MCF 10A (cell line): ENCODE data around the gene PFKFB4. TPM values are rescaled to one million over a fixed set of nuclear protein-coding genes. Genes with fewer than 3 reads are reported as not detected.
A peak's percentile ranks its signal among the peaks of the same experiment; 100 is the strongest.

ENCODE experiments used
- BruUV-seq: library from RNA; stranded (reverse); fragments of 400-500 nt; replicated peaks from 2 replicates; lab custom pipeline; 2021; lab: Mats Ljungman, UMichigan
- CTCF ChIA-PET: fragments of 300-600 bp; sonication (Branson Sonifier 250); formaldehyde crosslinking; extraction: SDS; loops from one replicate; lab custom pipeline; 2021; ENCODE audit warnings: antibody characterized with exemption, inconsistent platforms; lab: Yijun Ruan, JAX
- POLR2A ChIA-PET: fragments of 300-600, 350-650 bp; sonication (Branson Sonifier 250); formaldehyde crosslinking; extraction: SDS; loops from one replicate; lab custom pipeline; 2020; ENCODE audit warnings: antibody characterized with exemption, inconsistent platforms; lab: Yijun Ruan, JAX
- DNase-seq: peaks from one replicate; pipeline ENCODE4 v3.0.0-alpha.2; 2018; ENCODE audit not compliant: unreplicated experiment
- H3K27ac Mint-ChIP-seq: one replicate; pipeline ENCODE4 v1.8.0; 2022; ENCODE audit warnings: mild to moderate bottlenecking, low read depth, mixed read lengths; ENCODE audit not compliant: unreplicated experiment
- H3K27me3 Mint-ChIP-seq: one replicate; pipeline ENCODE4 v1.8.0; 2022; ENCODE audit warnings: mixed read lengths; ENCODE audit not compliant: insufficient read depth, unreplicated experiment
- H3K36me3 Mint-ChIP-seq: one replicate; pipeline ENCODE4 v1.8.0; 2022; ENCODE audit warnings: mild to moderate bottlenecking, moderate library complexity, mixed read lengths; ENCODE audit not compliant: insufficient read depth, unreplicated experiment
- H3K4me1 Mint-ChIP-seq: one replicate; pipeline ENCODE4 v1.8.0; 2022; ENCODE audit warnings: mixed read lengths; ENCODE audit not compliant: insufficient read depth, unreplicated experiment
- H3K4me3 Mint-ChIP-seq: one replicate; pipeline ENCODE4 v1.8.0; 2022; ENCODE audit warnings: mild to moderate bottlenecking, moderate library complexity, mixed read lengths; ENCODE audit not compliant: unreplicated experiment
- H3K9me3 Mint-ChIP-seq: one replicate; pipeline ENCODE4 v1.8.0; 2022; ENCODE audit warnings: mixed read lengths; ENCODE audit not compliant: unreplicated experiment
- intact Hi-C: fragments of 100-400 bp; cut with micrococcal nuclease; formaldehyde crosslinking; loops from 2 replicates; pipeline ENCODE4 v1.14.1; 2022
- total RNA-seq: library from RNA; stranded (reverse); gene quantifications from 2 replicates; pipeline ENCODE4 v1.2.3, GENCODE V29; 2022
- TF ChIP-seq, protein P1 (sequence below): fragments of 200-600 bp; IDR thresholded peaks from one replicate; pipeline ENCODE4 v1.8.0; 2022; ENCODE audit warnings: antibody characterized with exemption, mild to moderate bottlenecking; ENCODE audit not compliant: unreplicated experiment

PFKFB4 gene
- total RNA-seq, 1 experiment from 2014 or later = 4.6 TPM

DNA sequence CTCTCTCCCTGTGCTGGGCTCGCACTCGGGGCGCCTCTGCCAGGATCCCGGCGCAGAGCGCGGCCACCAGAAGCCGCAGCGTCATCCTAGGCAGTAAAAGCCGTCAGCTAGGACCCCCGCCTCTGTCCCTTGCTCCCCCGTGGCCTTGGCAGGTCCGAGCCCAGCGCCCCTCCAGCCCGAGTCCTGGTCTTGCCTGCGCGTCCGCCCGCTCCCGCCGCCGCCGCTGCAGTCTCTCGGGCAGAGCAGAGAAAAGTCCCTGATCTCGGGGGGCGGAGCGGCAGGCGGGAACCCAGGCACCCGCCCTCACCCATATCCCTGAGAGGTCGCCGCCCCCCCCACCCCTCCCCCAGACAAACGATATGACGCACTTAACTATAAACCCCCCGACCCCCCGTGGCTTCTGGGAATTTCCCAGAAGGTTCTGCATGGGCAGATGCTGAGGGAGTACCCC lies 38.5 kb upstream of the PFKFB4 start, which contains the start of gene COL7A1:
COL7A1 (minus strand) TSS at position 255 of the 451 bp plus-strand sequence; CDS start at position 85, 170 bp downstream.
- DNase-seq = no peak
- Mint-ChIP-seq H3K36me3 (peaks cover 28% of the 10 kb centered on the region), H3K4me3 (peak within 1 kb of the TSS; percentile 48), H3K27ac (peak within 1 kb of the TSS; percentile 68), H3K9me3 (no peaks in the 10 kb centered on the region), H3K27me3 (no peaks in the 10 kb centered on the region), H3K4me1 (peaks cover 49% of the 10 kb centered on the region)
- intact Hi-C loops = no loop called here
- no TSS peak for BruUV-seq
- ChIA-PET POLR2A (interaction anchor here (0.9 to 8.9 kb wide), 8 partner anchors 14 to 155 kb away, joined by 3 to 107 read pairs (median 4); partner anchors contain the start of genes CCDC51, IP6K2, PFKFB4 and SLC26A6), CTCF (interaction anchor here (0.5 to 1.0 kb wide), 3 partner anchors 14 to 71 kb away, joined by 3 to 7 read pairs (median 4); no protein-coding TSS in a partner anchor)
- TF ChIP-seq, protein P1, sequence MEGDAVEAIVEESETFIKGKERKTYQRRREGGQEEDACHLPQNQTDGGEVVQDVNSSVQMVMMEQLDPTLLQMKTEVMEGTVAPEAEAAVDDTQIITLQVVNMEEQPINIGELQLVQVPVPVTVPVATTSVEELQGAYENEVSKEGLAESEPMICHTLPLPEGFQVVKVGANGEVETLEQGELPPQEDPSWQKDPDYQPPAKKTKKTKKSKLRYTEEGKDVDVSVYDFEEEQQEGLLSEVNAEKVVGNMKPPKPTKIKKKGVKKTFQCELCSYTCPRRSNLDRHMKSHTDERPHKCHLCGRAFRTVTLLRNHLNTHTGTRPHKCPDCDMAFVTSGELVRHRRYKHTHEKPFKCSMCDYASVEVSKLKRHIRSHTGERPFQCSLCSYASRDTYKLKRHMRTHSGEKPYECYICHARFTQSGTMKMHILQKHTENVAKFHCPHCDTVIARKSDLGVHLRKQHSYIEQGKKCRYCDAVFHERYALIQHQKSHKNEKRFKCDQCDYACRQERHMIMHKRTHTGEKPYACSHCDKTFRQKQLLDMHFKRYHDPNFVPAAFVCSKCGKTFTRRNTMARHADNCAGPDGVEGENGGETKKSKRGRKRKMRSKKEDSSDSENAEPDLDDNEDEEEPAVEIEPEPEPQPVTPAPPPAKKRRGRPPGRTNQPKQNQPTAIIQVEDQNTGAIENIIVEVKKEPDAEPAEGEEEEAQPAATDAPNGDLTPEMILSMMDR = no peak

DNA sequence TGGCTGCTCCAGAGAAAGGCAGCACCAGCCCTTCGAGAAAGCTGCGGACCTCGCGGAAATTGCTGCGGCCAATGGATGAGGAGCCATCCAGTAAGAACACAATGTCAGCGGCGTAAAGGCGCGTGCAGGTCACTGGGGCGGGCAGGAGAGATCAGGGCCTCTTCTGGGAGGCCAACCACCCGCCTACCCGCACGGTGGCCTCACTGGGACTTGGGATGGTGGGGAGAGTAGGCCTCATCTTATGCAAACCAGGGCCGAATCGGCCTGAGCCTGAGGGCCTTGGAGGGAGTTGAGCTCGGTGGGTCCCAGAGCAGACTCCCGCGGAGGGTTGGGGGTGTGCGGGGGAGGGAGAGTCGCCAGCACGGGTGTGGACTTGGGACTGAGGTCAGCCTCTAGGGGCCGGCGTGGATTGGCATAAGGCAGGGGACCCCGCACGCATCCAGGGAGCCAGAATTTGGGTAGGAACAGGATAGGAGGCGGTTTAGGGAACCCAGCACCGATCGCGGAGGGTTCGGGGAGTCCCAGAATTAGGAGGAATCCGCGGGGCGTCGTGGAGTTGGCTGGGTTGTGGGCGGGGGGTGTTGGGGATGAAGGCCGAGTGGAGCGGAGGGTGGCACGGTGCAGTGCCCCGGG lies 37.9 kb upstream of the PFKFB4 start:
- TF ChIP-seq, protein P1 = no peak
- POLR2A ChIA-PET = interaction anchor here (1.0 to 8.9 kb wide), 5 partner anchors 15 to 122 kb away, joined by 3 to 93 read pairs (median 3); partner anchors contain the start of genes IP6K2, SLC26A6 and UQCRC1
- TSS peak; percentile 21 for BruUV-seq
- CTCF ChIA-PET = interaction anchor here (0.5 to 1.0 kb wide), 3 partner anchors 14 to 72 kb away, joined by 3 to 7 read pairs (median 4); no protein-coding TSS in a partner anchor
- DNase-seq = no peak
- Mint-ChIP-seq H3K27ac (peak overlapping the region; percentile 59), H3K4me3 (peak overlapping the region; percentile 48), H3K4me1 (peaks cover 46% of the 10 kb centered on the region), H3K36me3 (peaks cover 29% of the 10 kb centered on the region), H3K27me3 (no peaks in the 10 kb centered on the region), H3K9me3 (no peaks in the 10 kb centered on the region)
- intact Hi-C loops = no loop called here

DNA sequence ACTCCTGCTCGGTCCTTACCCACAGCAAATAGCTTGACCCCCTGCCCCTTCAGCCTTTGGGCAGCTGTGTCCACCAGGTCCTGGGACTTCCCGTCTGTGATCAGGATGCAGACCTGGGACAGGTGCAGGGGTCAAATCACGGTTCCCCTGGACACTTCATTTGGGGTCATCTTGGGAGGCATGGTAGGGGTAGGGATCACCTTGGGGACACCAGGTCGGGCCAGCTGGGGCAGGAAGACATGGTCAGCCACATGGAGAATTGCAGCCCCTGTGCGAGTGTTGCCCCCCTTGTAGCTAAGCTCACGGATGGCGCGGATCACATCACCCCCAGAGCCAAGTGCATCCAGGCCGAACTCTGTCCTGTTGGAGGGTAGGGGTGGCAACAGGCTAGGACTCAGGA lies 36.7 kb upstream of the PFKFB4 start:
- Mint-ChIP-seq H3K4me1 (peaks cover 41% of the 10 kb centered on the region), H3K36me3 (peaks cover 18% of the 10 kb centered on the region), H3K27me3 (no peaks in the 10 kb centered on the region), H3K9me3 (no peaks in the 10 kb centered on the region), H3K4me3 (no peak overlapping the region), H3K27ac (no peak overlapping the region)
- CTCF ChIA-PET = interaction anchor here (0.6 kb wide), 1 partner anchor 420 kb away, joined by 6 read pairs; no protein-coding TSS in a partner anchor
- no TSS peak for BruUV-seq
- intact Hi-C loops = no loop called here
- TF ChIP-seq, protein P1 = no peak
- DNase-seq = no peak
- POLR2A ChIA-PET = no interaction called here

DNA sequence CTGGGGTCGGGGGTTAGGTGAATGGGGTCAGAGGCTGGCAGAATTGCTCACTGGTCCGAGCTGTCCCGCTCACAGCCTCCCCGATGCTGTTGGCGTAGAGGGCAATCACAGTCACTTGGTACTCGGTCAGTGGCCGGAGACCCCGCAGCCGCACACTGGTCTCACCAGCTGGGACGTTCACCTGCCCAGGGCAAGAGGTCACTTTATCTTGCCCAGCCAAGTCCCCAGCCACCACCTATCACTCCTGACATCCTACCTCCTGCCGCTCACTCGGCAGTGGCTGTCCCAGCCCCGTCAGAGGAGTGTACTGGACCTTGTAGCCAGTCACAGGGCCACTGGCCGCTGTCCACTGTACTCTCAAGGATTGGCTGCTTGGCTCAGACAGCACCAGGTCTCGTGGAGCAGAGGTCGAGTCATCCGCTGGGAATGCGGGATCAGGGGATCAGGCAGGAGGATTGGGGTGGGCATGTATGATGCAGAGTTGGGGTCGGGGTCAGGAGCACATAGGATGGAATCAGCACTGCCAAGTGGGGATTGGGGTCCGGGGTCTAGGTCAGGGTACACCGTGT lies 36.0 kb upstream of the PFKFB4 start:
- POLR2A ChIA-PET = no interaction called here
- CTCF ChIA-PET = interaction anchor here (0.6 kb wide), 1 partner anchor 421 kb away, joined by 6 read pairs; no protein-coding TSS in a partner anchor
- H3K27me3 Mint-ChIP-seq = no peaks in the 10 kb centered on the region
- peaks cover 34% of the 10 kb centered on the region for H3K4me1 Mint-ChIP-seq
- BruUV-seq = no TSS peak
- H3K4me3 Mint-ChIP-seq = no peak overlapping the region
- TF ChIP-seq, protein P1 = no peak
- H3K9me3 Mint-ChIP-seq = no peaks in the 10 kb centered on the region
- DNase-seq = no peak
- H3K36me3 Mint-ChIP-seq = peaks cover 25% of the 10 kb centered on the region
- intact Hi-C loops = no loop called here
- H3K27ac Mint-ChIP-seq = no peak overlapping the region
